ENCODE measurements around the gene COMP.

Gene COMP

GRCh38 chr19:18745012-18745735 lies 45.9 kb downstream of the COMP start:
- Histone ChIP-seq H3K27ac (ENCODE audit: low read depth, low read length) (no peak overlapping the region), H4K20me1 (ENCODE audit: control insufficient read depth, insufficient read depth, low read depth, low read length) (no peaks in the 10 kb centered on the region), H3K79me2 (ENCODE audit: control insufficient read depth, low read length) (no peaks in the 10 kb centered on the region), H3K4me3 (ENCODE audit: low read length) (no peak overlapping the region), H3F3A (ENCODE audit: control insufficient read depth, insufficient read depth) (no peaks in the 10 kb centered on the region), H3K9me2 (replicated peaks; ENCODE audit: control insufficient read depth, low read length) (no peaks in the 10 kb centered on the region), H3K4me1 (ENCODE audit: control insufficient read depth, low read length) (no peaks in the 10 kb centered on the region), H3K27me3 (ENCODE audit: control insufficient read depth, low read length) (no peaks in the 10 kb centered on the region), H3K36me3 (ENCODE audit: control insufficient read depth, low read length) (no peaks in the 10 kb centered on the region), H3K4me2 (ENCODE audit: low read length) (no peak overlapping the region), H3K9me3 (ENCODE audit: control insufficient read depth, insufficient read depth, low read length) (no peaks in the 10 kb centered on the region)
- no peak for TF ChIP-seq CTCF (IDR thresholded peaks at IDR 0.05; ENCODE audit: low read depth, low read length, poor library complexity, severe bottlenecking)
- no peak for TF ChIP-seq EZH2phosphoT487 (IDR thresholded peaks at IDR 0.05; ENCODE audit: borderline replicate concordance, low read length)

GRCh38 chr19:18743784-18744418 lies 47.2 kb downstream of the COMP start:
- Histone ChIP-seq H3K4me1 (ENCODE audit: control insufficient read depth, low read length) (no peaks in the 10 kb centered on the region), H3K4me3 (ENCODE audit: low read length) (no peak overlapping the region)

GRCh38 chr19:18742838-18743783 lies 48.0 kb downstream of the COMP start:
- Histone ChIP-seq H3F3A (ENCODE audit: control insufficient read depth, insufficient read depth) (no peaks in the 10 kb centered on the region), H3K9me3 (ENCODE audit: control insufficient read depth, insufficient read depth, low read length) (no peaks in the 10 kb centered on the region), H3K79me2 (ENCODE audit: control insufficient read depth, low read length) (no peaks in the 10 kb centered on the region), H3K36me3 (ENCODE audit: control insufficient read depth, low read length) (no peaks in the 10 kb centered on the region), H3K27me3 (ENCODE audit: control insufficient read depth, low read length) (no peaks in the 10 kb centered on the region), H3K4me3 (ENCODE audit: low read length) (no peak overlapping the region), H4K20me1 (ENCODE audit: control insufficient read depth, insufficient read depth, low read depth, low read length) (no peaks in the 10 kb centered on the region), H3K4me1 (ENCODE audit: control insufficient read depth, low read length) (no peaks in the 10 kb centered on the region), H3K4me2 (ENCODE audit: low read length) (no peak overlapping the region), H3K27ac (ENCODE audit: low read depth, low read length) (no peak overlapping the region), H3K9me2 (replicated peaks; ENCODE audit: control insufficient read depth, low read length) (no peaks in the 10 kb centered on the region)
- TF ChIP-seq CTCF (IDR thresholded peaks at IDR 0.05; ENCODE audit: low read depth, low read length, poor library complexity, severe bottlenecking) (no peak), EZH2phosphoT487 (IDR thresholded peaks at IDR 0.05; ENCODE audit: borderline replicate concordance, low read length) (no peak)

More at GRCh38 chr19:18743784-18744418, 47.2 kb downstream of the COMP start:
- H3K4me2 ChIP-seq (ENCODE audit: low read length), result no peak overlapping the region
- H3K27ac ChIP-seq (ENCODE audit: low read depth, low read length), result no peak overlapping the region
- no peaks in the 10 kb centered on the region for H3K9me3 ChIP-seq (ENCODE audit: control insufficient read depth, insufficient read depth, low read length)
- no peaks in the 10 kb centered on the region for H3K79me2 ChIP-seq (ENCODE audit: control insufficient read depth, low read length)
- H3K36me3 ChIP-seq (ENCODE audit: control insufficient read depth, low read length), result no peaks in the 10 kb centered on the region
- H4K20me1 ChIP-seq (ENCODE audit: control insufficient read depth, insufficient read depth, low read depth, low read length), result no peaks in the 10 kb centered on the region
- H3K27me3 ChIP-seq (ENCODE audit: control insufficient read depth, low read length), result no peaks in the 10 kb centered on the region
- TF ChIP-seq EZH2phosphoT487 (IDR thresholded peaks at IDR 0.05; ENCODE audit: borderline replicate concordance, low read length), result no peak
- TF ChIP-seq CTCF (IDR thresholded peaks at IDR 0.05; ENCODE audit: low read depth, low read length, poor library complexity, severe bottlenecking), result no peak
- no peaks in the 10 kb centered on the region for H3K9me2 ChIP-seq (replicated peaks; ENCODE audit: control insufficient read depth, low read length)
- no peaks in the 10 kb centered on the region for H3F3A ChIP-seq (ENCODE audit: control insufficient read depth, insufficient read depth)
